Body of pancreas (tissue), 4 donors: Measurements from ENCODE around the gene RBMS1.

ENCODE experiments used
- CTCF ChIP-seq, 7 experiments: fragments of 450-650 bp in 4 of 7; fragments of 200-600 bp in 3 of 7; sonication (generic) in 3 of 7; IDR thresholded peaks; one replicate each; pipeline ENCODE4 v1.5.1; 2016 to 2019; ENCODE audit warnings: antibody characterized with exemption in 7 of 7
- POLR2A ChIP-seq, 3 donors: fragments of 450-650 bp; IDR thresholded peaks; one replicate each; pipeline ENCODE4 v1.6.1; 2016; ENCODE audit warnings: antibody characterized with exemption in 3 of 3, mild to moderate bottlenecking in 2 of 3

GRCh38 chr2:160375037-160375436 is 118.6 kb downstream of the RBMS1 start:
- TF ChIP-seq CTCF (IDR thresholded peaks at IDR 0.05) = no peak
- no peak for TF ChIP-seq POLR2A (IDR thresholded peaks at IDR 0.05)
